Ishikawa (cell line): ENCODE measurements around the gene CYB5R4.

Source experiments
- CEBPB ChIP-seq: IDR thresholded peaks from 2 replicates; pipeline ENCODE4 v1.6.1; 2012
- CREB1 ChIP-seq: IDR thresholded peaks from 2 replicates; pipeline ENCODE4 v1.6.1; 2012; ENCODE audit warnings: low read depth
- EGR1 ChIP-seq: IDR thresholded peaks from 2 replicates; pipeline ENCODE4 v1.6.1; 2012
- EP300 ChIP-seq: IDR thresholded peaks from 2 replicates; pipeline ENCODE4 v1.6.1; 2012; ENCODE audit warnings: borderline replicate concordance
- FOXM1 ChIP-seq: IDR thresholded peaks from 2 replicates; pipeline ENCODE4 v1.6.1; 2012; ENCODE audit warnings: low read depth, borderline replicate concordance
- MAX ChIP-seq: IDR thresholded peaks from 2 replicates; pipeline ENCODE4 v1.6.1; 2012
- NFIC ChIP-seq: IDR thresholded peaks from 2 replicates; pipeline ENCODE4 v1.6.1; 2012
- RAD21 ChIP-seq: IDR thresholded peaks from 2 replicates; pipeline ENCODE4 v1.6.1; 2012; ENCODE audit warnings: low read depth
- REST ChIP-seq: IDR thresholded peaks from 2 replicates; pipeline ENCODE4 v1.6.1; 2012; ENCODE audit warnings: low read depth, mild to moderate bottlenecking
- TAF1 ChIP-seq: IDR thresholded peaks from 2 replicates; pipeline ENCODE4 v1.6.1; 2012; ENCODE audit warnings: low read depth, mild to moderate bottlenecking
- TCF12 ChIP-seq: IDR thresholded peaks from 2 replicates; pipeline ENCODE4 v1.6.1; 2012; ENCODE audit warnings: low read depth
- TEAD4 ChIP-seq: IDR thresholded peaks from 2 replicates; pipeline ENCODE4 v1.6.1; 2012
- YY1 ChIP-seq: IDR thresholded peaks from 2 replicates; pipeline ENCODE4 v1.6.1; 2012; ENCODE audit warnings: low read depth
- ZBTB7A ChIP-seq: IDR thresholded peaks from 2 replicates; pipeline ENCODE4 v1.6.1; 2012; ENCODE audit warnings: low read depth
- TF ChIP-seq, protein P1 (sequence below): IDR thresholded peaks from 2 replicates; pipeline ENCODE4 v1.6.1; 2012

The CYB5R4 gene

DNA sequence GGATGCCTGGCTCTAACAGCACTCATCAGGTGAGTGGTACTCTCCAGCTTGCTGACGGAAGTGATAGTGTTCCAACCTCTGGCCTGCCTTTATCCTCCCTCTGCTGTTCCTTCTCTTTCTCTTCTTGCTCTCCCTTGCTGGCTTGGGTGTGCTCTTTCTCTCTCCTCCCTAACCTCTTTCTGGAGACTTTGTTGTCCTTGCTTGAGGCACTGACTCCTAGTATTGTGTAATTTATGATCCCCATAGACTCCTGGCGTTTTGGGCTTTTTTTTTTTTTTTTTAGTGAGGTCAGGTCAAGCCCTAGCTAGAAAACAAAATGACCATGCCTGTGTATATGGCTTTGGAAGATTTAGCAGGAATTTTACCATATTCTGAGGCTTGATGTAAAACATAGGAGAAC, 89.4 kb downstream of the CYB5R4 start:
- no peak for TF ChIP-seq ZBTB7A
- no peak for TF ChIP-seq EP300
- TF ChIP-seq CEBPB, result no peak
- no peak for TF ChIP-seq FOXM1
- TF ChIP-seq CREB1, result no peak
- no peak for TF ChIP-seq TCF12
- TF ChIP-seq EGR1, result no peak
- TF ChIP-seq NFIC, result no peak
- TF ChIP-seq YY1, result no peak
- TF ChIP-seq, protein P1, sequence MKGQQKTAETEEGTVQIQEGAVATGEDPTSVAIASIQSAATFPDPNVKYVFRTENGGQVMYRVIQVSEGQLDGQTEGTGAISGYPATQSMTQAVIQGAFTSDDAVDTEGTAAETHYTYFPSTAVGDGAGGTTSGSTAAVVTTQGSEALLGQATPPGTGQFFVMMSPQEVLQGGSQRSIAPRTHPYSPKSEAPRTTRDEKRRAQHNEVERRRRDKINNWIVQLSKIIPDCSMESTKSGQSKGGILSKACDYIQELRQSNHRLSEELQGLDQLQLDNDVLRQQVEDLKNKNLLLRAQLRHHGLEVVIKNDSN, result no peak
- no peak for TF ChIP-seq TEAD4

DNA sequence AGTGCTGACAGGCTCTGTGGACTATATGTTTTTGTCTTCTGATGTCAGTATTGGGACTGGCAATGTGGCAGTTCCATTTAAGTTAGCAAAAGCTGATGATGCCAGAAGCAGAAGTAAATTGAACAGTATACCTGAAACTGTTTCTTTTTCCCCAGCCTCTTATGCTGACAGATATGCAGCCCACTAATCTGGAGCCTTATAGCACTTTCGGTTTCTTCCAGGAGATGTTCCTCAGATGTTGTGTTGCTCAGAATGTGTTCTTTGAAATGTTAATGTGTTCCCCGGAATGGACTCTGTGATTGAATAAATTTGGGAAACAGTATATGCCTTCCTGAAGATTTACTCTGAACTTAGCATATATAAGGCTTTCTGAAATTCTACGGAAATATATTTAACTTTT, 93.3 kb downstream of the CYB5R4 start:
- TF ChIP-seq RAD21 (no peak), TCF12 (no peak), MAX (no peak), TAF1 (no peak), EP300 (no peak), YY1 (no peak), REST (no peak), CREB1 (no peak), TEAD4 (no peak), EGR1 (no peak)
- TF ChIP-seq, protein P1, result no peak

DNA sequence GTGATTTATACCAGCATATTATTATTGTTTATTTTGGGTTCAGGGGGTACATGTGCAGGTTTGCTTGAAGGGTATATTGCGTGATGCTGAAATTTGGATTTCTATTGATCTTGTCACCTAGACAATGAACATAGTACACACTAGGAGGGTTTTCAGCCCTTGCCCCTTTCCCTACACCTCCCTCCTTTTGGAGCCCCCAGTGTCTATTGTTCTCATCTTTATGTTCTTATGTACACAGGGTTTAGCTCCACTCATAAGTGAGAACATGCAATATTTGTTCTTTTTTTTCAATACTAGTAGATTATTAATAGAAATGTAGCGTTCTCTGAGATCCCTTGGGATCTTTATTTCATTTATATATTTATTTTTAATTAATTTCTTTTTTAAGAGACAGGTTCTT, 94.9 kb downstream of the CYB5R4 start:
- TF ChIP-seq ZBTB7A (no peak), EGR1 (no peak), YY1 (no peak), TCF12 (no peak), EP300 (no peak), MAX (no peak), NFIC (no peak), CEBPB (no peak), RAD21 (no peak), TAF1 (no peak), REST (no peak), CREB1 (no peak), TEAD4 (no peak), FOXM1 (no peak)
- TF ChIP-seq, protein P1, result no peak

- no peak for TF ChIP-seq YY1
- TF ChIP-seq CEBPB, result no peak
Measured at GRCh38 chr6:83958241-83958685, 98.8 kb downstream of the CYB5R4 start.

- TF ChIP-seq CREB1 (no peak), ZBTB7A (no peak), TCF12 (no peak), YY1 (no peak), NFIC (no peak), EGR1 (no peak), TAF1 (no peak), TEAD4 (no peak), REST (no peak), MAX (no peak), CEBPB (no peak), RAD21 (no peak), FOXM1 (no peak), EP300 (no peak)
- TF ChIP-seq, protein P1, result no peak
Measured at GRCh38 chr6:83960664-83961063, 101.2 kb downstream of the CYB5R4 start.
